NCI-H128 (cell line): Measurements from ENCODE around the gene LMNA.
"Not testable (repeated sequence)": the region's sequence is repeated elsewhere in the genome, so short reads cannot be mapped to it uniquely, and the experiment has no call there.

Source experiments
- DNase-seq: peaks from one replicate; lab custom pipeline; 2025; ENCODE audit not compliant: unreplicated experiment; lab: John Stamatoyannopoulos, UW

The LMNA gene

GRCh38 chr1:156160000-156160742, 45.7 kb downstream of the LMNA start:
- DNase-seq: no peak

GRCh38 chr1:156160743-156161171, 46.2 kb downstream of the LMNA start:
- no peak for DNase-seq

- no peak for DNase-seq
Measured at GRCh38 chr1:156162430-156163037, 48.0 kb downstream of the LMNA start.

GRCh38 chr1:156163712-156164111, 49.2 kb downstream of the LMNA start:
- no peak for DNase-seq

GRCh38 chr1:156164125-156164831, 49.8 kb downstream of the LMNA start:
- DNase-seq: no peak

- DNase-seq: no peak
Measured at GRCh38 chr1:156165083-156165482, 50.6 kb downstream of the LMNA start.

GRCh38 chr1:156167536-156167935, 53.0 kb downstream of the LMNA start:
- DNase-seq: no peak

- no peak for DNase-seq
Measured at GRCh38 chr1:156172696-156173470, 58.4 kb downstream of the LMNA start.

GRCh38 chr1:156176610-156177210, 62.2 kb downstream of the LMNA start:
- no peak for DNase-seq

- no peak for DNase-seq
Measured at GRCh38 chr1:156177919-156178654, 63.6 kb downstream of the LMNA start.

GRCh38 chr1:156180471-156180870, 66.0 kb downstream of the LMNA start:
- DNase-seq: no peak

- not testable (repeated sequence) for DNase-seq
Measured at GRCh38 chr1:156181391-156181924, 66.9 kb downstream of the LMNA start.

GRCh38 chr1:156182010-156182779, 67.7 kb downstream of the LMNA start:
- not testable (repeated sequence) for DNase-seq

GRCh38 chr1:156186347-156187177, 72.1 kb downstream of the LMNA start:
- DNase-seq: not testable (repeated sequence)
